ENCODE measurements around the gene TMSB4X.

DNA sequence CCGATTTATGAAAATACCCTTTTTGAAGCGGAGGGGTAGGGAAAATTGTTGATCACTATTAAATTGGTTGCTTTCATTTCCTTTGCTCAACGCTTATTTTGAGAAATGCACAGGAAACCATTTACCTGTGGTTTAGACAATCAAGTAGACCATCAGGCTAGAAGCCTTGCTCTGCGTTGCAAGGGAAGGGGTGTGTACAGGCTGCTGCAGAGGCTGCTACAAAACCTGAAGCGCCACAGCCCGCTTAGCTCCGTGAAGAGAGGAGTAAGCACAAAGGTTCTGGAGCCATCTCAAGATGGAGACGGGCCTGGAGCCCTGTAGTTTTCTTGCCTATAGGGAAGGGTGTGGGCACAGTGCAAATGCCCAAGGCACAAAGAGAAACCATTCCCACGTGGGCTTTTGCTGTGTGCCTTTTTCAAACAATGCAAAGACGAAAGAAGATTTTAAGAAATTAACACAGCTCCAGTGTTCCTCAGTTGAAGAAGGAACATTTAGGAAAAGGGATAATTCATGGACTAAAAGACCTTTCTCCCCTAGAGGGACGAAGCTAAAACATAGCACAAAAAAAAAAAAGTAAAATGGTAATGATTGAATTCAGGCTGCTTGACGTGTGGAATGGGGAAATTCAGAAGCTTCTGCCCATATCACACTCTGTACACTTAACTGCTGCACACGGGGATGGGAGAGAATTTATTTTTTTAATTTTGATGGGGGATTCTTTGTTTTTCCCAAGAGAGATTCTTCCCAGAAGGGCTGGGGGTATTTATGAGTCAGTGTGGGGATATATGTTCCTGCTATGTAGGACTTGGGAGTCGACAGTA is 3.5 kb downstream of the TMSB4X start:
- TF ChIP-seq POLR2AphosphoS5 (IDR thresholded peaks at IDR 0.05; ENCODE audit: borderline replicate concordance, low read depth, low read length), result no peak
- TF ChIP-seq EZH2 (IDR thresholded peaks at IDR 0.05), result no peak
